CMK (cell line): Measurements from ENCODE around the gene STAP1.

Experiments used
- DNase-seq: peaks from one replicate; pipeline ENCODE4 v3.0.0-alpha.2; 2010; ENCODE audit warnings: low read depth

Gene STAP1

DNA sequence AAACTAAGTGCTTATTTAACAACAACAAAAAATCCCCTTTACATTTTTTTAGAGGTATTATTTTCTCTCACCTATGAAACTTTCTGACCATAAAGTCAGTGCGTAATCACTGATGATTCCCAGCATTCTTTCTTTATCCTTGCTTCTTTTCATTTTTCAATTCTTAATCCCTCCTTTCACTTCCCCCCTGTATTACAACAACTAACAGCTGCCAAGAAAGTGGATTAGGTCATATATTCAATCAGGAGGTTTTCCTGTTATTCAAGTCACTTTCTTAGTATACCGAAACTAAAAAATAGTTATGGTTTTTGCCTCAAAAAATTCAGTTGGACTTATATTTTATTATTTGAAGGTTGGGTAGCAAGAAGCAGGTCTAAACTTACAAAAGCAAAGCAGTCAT lies 2.1 kb upstream of the STAP1 start:
- no peak for DNase-seq

GRCh38 chr4:67565284-67565683 lies 6.8 kb downstream of the STAP1 start:
- DNase-seq: no peak

GRCh38 chr4:67566335-67566734 lies 7.8 kb downstream of the STAP1 start:
- no peak for DNase-seq

- DNase-seq: no peak
These were observed 10.3 kb downstream of the STAP1 start for GRCh38 chr4:67568820-67569219.

DNA sequence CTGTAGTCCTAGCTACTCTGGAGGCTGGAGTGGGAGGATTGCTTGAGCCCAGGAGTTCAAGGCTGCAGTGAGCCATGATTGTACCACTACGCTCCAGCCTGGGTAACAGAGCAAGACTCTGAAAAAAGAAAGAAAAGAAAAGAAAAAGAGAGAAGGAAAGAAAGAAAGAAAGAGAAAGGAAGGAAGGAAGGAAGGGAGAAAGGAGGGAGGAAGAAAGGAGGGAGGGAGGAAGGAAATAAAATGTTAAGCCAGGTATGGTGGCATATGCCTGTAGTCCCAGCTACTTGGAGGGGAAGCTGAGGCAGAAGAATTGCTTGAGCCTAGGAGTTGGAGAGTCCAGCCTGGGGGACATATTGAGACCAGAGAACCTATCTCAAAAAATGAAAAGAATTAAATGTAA lies 12.0 kb downstream of the STAP1 start:
- no peak for DNase-seq

DNA sequence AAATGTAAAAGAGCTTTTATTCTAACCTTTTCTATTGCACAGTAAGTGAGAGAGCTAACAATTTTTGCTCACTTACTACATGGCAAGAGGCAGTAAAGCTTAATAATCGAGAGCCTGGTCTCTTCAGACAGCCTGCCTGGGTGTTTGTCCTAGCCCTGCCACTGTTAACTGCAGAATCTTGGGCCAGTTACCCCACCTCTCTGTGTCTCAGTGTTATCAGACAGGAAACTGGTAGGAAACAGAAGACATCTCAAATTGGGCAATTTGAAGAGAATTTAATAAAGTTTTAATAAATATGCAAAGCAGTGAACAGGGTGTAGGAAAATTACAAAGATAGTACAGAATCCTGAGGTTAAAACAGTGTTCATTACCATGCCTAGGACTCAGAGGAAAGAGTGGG lies 13.4 kb downstream of the STAP1 start:
- DNase-seq: no peak

GRCh38 chr4:67573193-67573592 lies 14.7 kb downstream of the STAP1 start:
- DNase-seq: no peak

DNA sequence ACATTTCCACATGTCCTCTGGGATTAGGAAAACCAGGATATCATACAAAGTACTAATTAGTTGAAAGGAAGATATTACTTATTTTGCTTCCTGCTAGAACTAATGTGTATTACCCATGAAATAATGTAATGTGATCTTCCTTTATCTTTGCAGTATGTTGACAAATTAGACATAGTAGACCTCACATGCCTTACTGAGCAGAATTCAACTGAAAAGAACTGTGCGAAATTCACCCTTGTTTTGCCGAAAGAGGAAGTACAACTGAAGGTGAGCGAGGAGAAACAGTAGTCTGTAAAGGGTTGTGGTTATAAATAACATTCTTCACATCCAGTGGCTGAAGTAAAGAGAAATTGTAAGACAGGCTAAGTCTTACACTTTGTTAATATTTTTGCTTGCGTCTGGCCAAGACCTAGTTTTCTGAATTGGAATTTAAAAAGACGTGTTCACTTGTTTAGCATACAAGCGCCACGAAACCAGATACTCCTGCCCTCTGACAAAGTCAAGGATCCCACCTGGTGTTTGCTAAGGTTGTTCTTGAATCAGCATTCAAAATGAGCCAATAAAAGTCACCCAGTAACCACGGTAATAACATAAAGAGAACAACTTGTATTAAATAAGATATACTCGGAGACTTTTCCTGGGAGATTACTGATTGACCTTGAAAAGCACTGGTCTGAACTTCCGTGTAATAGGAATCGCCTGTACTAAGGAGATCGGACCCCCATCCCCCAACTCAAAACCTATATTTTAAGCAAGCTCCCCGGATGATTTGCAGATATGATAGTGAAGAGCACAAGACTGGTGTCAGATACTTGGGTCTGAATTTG lies 16.9 kb downstream of the STAP1 start:
- DNase-seq: no peak

DNA sequence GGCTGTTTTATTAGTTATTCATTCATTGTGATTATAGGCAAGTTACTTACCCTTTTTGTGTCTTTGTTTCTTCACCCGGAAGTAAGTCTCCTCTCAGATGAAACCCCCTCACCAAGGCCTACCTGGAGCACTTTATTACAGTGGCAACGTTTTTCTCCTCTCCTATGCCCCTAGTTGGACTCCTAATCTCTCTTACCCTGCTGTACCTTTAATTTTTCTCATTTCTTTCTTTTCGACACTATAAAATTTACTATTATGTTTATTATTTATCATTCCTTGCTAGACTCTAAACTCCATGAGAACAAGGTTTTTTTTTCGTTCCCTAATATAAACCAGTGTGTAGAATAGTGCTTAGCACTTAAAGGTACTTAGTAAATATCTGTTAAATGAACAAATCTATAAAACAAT lies 17.5 kb downstream of the STAP1 start:
- no peak for DNase-seq

GRCh38 chr4:67576538-67576937 lies 18.0 kb downstream of the STAP1 start:
- DNase-seq: no peak

- no peak for DNase-seq
These were observed 22.1 kb downstream of the STAP1 start for GRCh38 chr4:67580577-67580976.

- no peak for DNase-seq
These were observed 22.8 kb downstream of the STAP1 start for GRCh38 chr4:67581208-67581857.

DNA sequence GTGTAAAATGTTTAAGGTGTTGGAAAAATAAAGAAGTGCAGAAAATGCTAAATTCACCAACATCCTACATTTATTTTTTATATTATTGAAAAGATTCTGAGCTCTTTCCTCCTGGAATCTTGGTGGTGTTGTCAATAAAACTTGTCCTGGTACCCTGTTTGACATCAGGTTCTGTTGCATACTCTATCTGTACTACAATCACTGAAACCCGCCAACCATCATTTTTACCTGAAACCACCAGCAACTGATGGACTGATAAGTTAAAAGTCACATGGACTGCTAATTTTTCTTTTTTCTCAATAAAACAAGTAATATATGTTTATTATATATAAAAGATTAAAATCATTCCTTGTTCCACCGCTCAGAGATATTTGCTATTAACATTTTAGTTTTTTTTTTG lies 23.4 kb downstream of the STAP1 start:
- DNase-seq: no peak

DNA sequence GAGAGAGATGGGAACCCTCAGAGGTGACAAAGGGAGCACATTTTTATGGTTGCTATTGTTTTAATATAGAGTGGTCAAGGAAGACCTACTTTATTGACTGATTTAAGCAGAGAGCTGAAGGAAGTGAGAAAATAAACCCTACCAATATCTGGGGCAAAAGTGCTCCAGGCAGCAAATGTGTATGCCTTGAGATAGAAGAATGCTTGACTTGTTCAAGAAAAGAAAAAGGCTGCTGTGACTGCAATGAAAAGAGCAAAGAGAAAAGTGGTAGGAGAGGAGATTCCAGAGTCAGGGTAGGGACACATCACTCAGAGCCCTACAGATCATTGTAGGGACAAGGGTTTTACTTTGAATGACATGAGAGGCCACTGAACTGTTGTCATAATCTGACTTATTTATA lies 26.0 kb downstream of the STAP1 start:
- DNase-seq: no peak

DNA sequence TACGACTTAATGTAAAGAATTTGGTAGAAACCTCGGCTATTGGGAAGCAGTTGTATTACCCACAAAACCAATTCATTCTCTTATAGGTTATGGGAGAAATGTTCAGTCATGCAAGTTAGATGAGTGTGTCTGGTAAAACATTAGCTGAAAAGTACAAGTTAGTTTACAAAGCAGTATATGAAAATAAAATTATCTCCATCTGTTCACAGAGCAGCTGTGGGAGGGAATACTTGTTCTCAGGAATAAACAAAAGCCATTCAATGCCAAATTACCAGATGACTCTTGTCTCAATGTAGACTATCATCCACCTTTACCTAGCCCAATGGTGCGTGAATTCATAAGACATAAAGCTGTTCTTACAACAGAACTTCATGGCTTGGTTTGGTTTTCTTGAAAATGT lies 28.6 kb downstream of the STAP1 start:
- no peak for DNase-seq

DNA sequence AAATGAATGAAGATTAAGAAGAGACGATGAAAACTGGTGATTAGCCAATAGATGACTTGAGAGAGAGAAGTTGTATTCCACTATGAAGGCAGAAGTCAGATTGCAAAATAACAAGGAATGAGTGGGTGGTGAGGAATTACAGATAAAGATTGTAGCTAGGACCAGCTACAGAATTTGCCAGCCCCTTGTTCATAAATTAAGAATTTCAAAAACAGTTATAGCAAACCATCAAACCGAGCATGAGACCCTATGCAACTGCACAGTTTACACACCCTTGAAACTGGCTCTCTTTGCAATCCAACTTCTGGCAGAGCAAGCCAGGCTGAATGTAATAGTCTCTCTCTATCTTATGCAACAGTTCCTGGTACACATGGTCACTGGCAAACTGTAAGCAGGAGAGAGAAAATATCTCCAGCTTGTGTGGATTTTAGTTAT lies 35.2 kb downstream of the STAP1 start:
- DNase-seq: no peak

DNA sequence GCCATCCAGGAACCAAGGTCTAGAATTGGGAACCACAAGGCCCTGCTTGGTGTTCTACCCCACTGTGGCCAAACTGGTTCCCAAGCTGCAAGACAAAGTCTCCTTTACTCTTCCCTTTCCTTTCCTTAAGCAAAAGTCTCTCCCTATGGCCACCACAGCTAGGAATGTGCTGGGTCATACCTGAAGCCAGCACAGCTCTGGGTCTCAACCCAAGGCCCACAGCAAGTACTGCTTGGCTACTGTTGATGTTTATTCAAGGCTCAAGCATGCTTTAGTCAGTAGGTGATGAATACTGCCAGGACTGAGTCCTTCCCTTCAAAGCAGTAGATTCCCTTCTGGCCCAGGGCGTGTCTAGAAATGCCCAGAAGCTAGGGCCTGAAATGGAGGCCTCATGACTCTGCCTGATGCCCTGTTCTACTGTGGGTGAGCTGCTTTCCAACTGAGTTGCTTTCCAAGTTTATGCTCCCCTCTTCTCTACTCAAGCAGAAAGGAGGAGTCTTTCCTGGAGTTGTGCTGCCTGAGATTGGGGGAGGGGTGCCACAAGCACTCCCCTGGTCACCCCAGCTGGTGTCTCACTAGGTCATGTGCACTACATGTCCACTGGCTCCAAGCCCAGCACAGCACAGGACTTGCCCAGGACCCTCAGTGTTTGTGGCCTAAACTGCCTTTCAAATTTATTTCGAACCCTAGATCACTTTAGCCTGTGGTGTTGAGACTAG lies 44.9 kb downstream of the STAP1 start:
- DNase-seq: no peak

DNA sequence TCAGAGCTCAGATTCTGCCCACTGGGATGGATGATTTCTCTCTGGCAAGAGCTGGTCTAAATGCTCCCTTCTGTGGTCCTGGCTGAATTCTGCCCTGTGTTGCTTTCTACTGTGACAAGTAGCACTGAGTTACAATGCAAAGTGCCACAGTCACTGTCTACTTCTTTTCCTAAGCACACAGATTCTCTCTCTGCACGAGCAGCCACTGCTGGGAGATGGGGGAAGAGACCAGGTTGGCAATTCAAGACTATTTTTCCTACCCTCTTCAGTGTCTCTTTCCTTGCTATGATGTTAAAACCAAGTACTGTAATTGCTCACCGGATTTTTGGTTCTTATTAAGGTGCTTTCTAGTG lies 45.5 kb downstream of the STAP1 start:
- no peak for DNase-seq

GRCh38 chr4:67604749-67605148 lies 46.2 kb downstream of the STAP1 start:
- DNase-seq: no peak

- DNase-seq: no peak
These were observed 49.5 kb downstream of the STAP1 start for GRCh38 chr4:67608027-67608426.

DNA sequence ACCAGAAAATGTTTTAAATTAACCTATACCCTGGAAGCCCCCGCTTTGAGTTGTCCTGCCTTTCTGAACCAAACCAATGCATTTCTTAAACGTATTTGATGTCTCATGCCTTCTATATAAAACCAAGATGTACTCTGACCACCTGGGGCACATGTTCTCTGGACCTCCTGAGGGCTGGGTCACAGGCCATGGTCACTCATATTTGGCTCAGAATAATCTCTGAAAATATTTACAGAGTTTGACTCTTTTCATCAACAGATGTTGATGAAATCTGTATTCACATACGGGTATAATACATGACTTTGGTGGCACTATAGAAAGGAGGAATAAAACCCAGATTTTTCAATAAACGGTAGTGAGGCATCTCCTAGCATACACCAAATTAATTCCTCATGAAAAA lies 55.7 kb downstream of the STAP1 start:
- no peak for DNase-seq

GRCh38 chr4:67615119-67615518 lies 56.6 kb downstream of the STAP1 start:
- DNase-seq: no peak

- no peak for DNase-seq
These were observed 58.0 kb downstream of the STAP1 start for GRCh38 chr4:67616478-67616877.
